GM12865 (cell line): ENCODE results near the gene TCTN2.
A peak's percentile ranks its signal among the peaks of the same experiment; 100 is the strongest.

ENCODE experiments used
- DNase-seq: peaks from one replicate; pipeline ENCODE4 v3.0.0; 2010; ENCODE audit warnings: low read depth
- H3K4me3 ChIP-seq: 2 replicates; pipeline ENCODE4 v1.5.1; 2011; ENCODE audit warnings: mild to moderate bottlenecking, low read depth, low read length, control low read depth
- CTCF ChIP-seq: IDR thresholded peaks from 2 replicates; pipeline ENCODE4 v1.5.1; 2011; ENCODE audit warnings: low read length, control low read depth, low read depth, inconsistent platforms; ENCODE audit not compliant: insufficient read depth; ENCODE audit errors: missing control alignments

The TCTN2 gene

GRCh38 chr12:123733229-123733628 is 62.3 kb downstream of the TCTN2 start:
- no peak for DNase-seq
- no peak for TF ChIP-seq CTCF

GRCh38 chr12:123734268-123734667 is 63.4 kb downstream of the TCTN2 start:
- TF ChIP-seq CTCF, result no peak
- H3K4me3 ChIP-seq, result no peak overlapping the region
- no peak for DNase-seq

More at GRCh38 chr12:123733229-123733628, 62.3 kb downstream of the TCTN2 start:
- H3K4me3 ChIP-seq, result no peak overlapping the region

GRCh38 chr12:123741937-123742572 is 71.1 kb downstream of the TCTN2 start:
- H3K4me3 ChIP-seq, result no peak overlapping the region
- TF ChIP-seq CTCF, result no peak
- peak; percentile 31 for DNase-seq

GRCh38 chr12:123743002-123743401 is 72.1 kb downstream of the TCTN2 start:
- DNase-seq, result no peak
- TF ChIP-seq CTCF, result no peak
- H3K4me3 ChIP-seq, result no peak overlapping the region

GRCh38 chr12:123744836-123745235 is 73.9 kb downstream of the TCTN2 start:
- DNase-seq, result no peak
- H3K4me3 ChIP-seq, result no peak overlapping the region
- no peak for TF ChIP-seq CTCF

GRCh38 chr12:123747309-123747708 is 76.4 kb downstream of the TCTN2 start:
- no peak for DNase-seq
- no peak for TF ChIP-seq CTCF

GRCh38 chr12:123748161-123748560 is 77.2 kb downstream of the TCTN2 start:
- DNase-seq, result no peak
- no peak overlapping the region for H3K4me3 ChIP-seq
- TF ChIP-seq CTCF, result no peak

More at GRCh38 chr12:123747309-123747708, 76.4 kb downstream of the TCTN2 start:
- H3K4me3 ChIP-seq, result no peak overlapping the region
